Keratinocyte (primary cell): Measurements from ENCODE around the gene BCO2. TPM values are rescaled to one million over a fixed set of nuclear protein-coding genes. Genes with fewer than 3 reads are reported as not detected.

Experiments
- DNase-seq: peaks from one replicate; pipeline ENCODE4 v3.0.0-alpha.2; 2011; ENCODE audit warnings: low read depth, missing footprints, low spot score
- FAIRE-seq: peaks from 2 replicates; lab custom pipeline; 2011; peaks lifted over from hg19 to GRCh38; lab: Jason Lieb, UNC
- H2AFZ ChIP-seq: 2 replicates; pipeline ENCODE4 v1.6.0; 2012; ENCODE audit warnings: low read length, control low read depth, inconsistent platforms; ENCODE audit not compliant: control insufficient read depth
- H3K27ac ChIP-seq: 2 replicates; pipeline ENCODE4 v1.5.1; 2011; ENCODE audit warnings: low read length; ENCODE audit not compliant: control insufficient read depth, insufficient read depth
- H3K27me3 ChIP-seq: 3 replicates; pipeline ENCODE4 v1.6.0; 2011; ENCODE audit warnings: low read length; ENCODE audit not compliant: control insufficient read depth, insufficient read depth; ENCODE audit errors: extremely low read depth
- H3K36me3 ChIP-seq, 2 experiments: 2 replicates in 1 of 2; 3 replicates in 1 of 2; pipeline ENCODE4 v1.5.1; 2011; ENCODE audit warnings: low read length in 2 of 2, mild to moderate bottlenecking in 1 of 2; ENCODE audit not compliant: control insufficient read depth in 2 of 2, insufficient read depth in 2 of 2; ENCODE audit errors: extremely low read depth in 1 of 2
- H3K4me1 ChIP-seq: 3 replicates; pipeline ENCODE4 v1.5.1; 2011; ENCODE audit warnings: low read length; ENCODE audit not compliant: control insufficient read depth, insufficient read depth; ENCODE audit errors: extremely low read depth
- H3K4me2 ChIP-seq: 3 replicates; pipeline ENCODE4 v1.6.0; 2011; ENCODE audit warnings: low read depth, low read length; ENCODE audit not compliant: control insufficient read depth, insufficient read depth; ENCODE audit errors: extremely low read depth
- H3K4me3 ChIP-seq, 3 experiments: fragments of 200-600 bp in 1 of 3; sonication (generic) in 1 of 3; 2 replicates in 2 of 3; 3 replicates in 1 of 3; pipeline ENCODE4 v1.5.1; 2011 to 2016; ENCODE audit warnings: low read length in 3 of 3, mild to moderate bottlenecking in 3 of 3, control low read depth in 2 of 3, inconsistent platforms in 1 of 3, low read depth in 1 of 3, mixed read lengths in 1 of 3, mixed run types in 1 of 3, moderate library complexity in 1 of 3; ENCODE audit not compliant: control insufficient read depth in 2 of 3, insufficient read depth in 2 of 3; ENCODE audit errors: extremely low read depth in 1 of 3
- H3K79me2 ChIP-seq: 2 replicates; pipeline ENCODE4 v1.6.0; 2012; ENCODE audit warnings: low read length; ENCODE audit not compliant: control insufficient read depth, insufficient read depth
- H3K9ac ChIP-seq: 3 replicates; pipeline ENCODE4 v1.6.0; 2011; ENCODE audit warnings: low read length; ENCODE audit not compliant: control insufficient read depth, insufficient read depth; ENCODE audit errors: extremely low read depth
- H3K9me1 ChIP-seq: 3 replicates; pipeline ENCODE4 v1.6.0; 2011; ENCODE audit warnings: low read length; ENCODE audit not compliant: control insufficient read depth, insufficient read depth; ENCODE audit errors: extremely low read depth
- H3K9me3 ChIP-seq: 2 replicates; pipeline ENCODE4 v1.5.1; 2012; ENCODE audit warnings: low read depth, low read length; ENCODE audit not compliant: control insufficient read depth
- H4K20me1 ChIP-seq: 3 replicates; pipeline ENCODE4 v1.6.0; 2011; ENCODE audit warnings: low read length; ENCODE audit not compliant: control insufficient read depth, insufficient read depth; ENCODE audit errors: extremely low read depth
- EZH2 ChIP-seq: IDR thresholded peaks from one replicate; pipeline ENCODE4 v1.6.1; 2012; ENCODE audit warnings: inconsistent platforms, mild to moderate bottlenecking, low read length, moderate library complexity
- dilution Hi-C: fragments of 300-500 bp; cut with MboI; formaldehyde crosslinking; loops from one replicate; pipeline ENCODE4 v1.7.0; 2020; ENCODE audit warnings: low sequenced_read_pairs; ENCODE audit not compliant: extremely low pct_ligation_motif_present
- polyA plus RNA-seq, 5 experiments: library from polyadenylated mRNA; depleted of rRNA in 3 of 5; stranded (reverse) in 3 of 5; stranded (forward) in 1 of 5; unstranded in 1 of 5; fragments of >200 nt; gene quantifications; 1 replicate in 1 of 5; 2 replicates in 3 of 5; 3 replicates in 1 of 5; pipeline versions ENCODE4 v1.2.1 to v1.2.3, GENCODE V29; 2011 to 2012; ENCODE audit warnings: missing spikeins in 2 of 5, low read depth in 1 of 5, low replicate concordance in 1 of 5
- TF ChIP-seq, protein P1 (sequence below), 3 experiments: IDR thresholded peaks in 1 of 3; conservative IDR thresholded peaks in 1 of 3; optimal IDR thresholded peaks in 1 of 3; 2 replicates in 2 of 3; 3 replicates in 1 of 3; pipeline versions ENCODE3 to v1.5.1; 2011; ENCODE audit warnings: low read length in 3 of 3, mild to moderate bottlenecking in 3 of 3, moderate library complexity in 2 of 3, control low read depth in 1 of 3, inconsistent platforms in 1 of 3; ENCODE audit not compliant: insufficient read depth in 2 of 3; ENCODE audit errors: extremely low read depth in 1 of 3

Gene BCO2
- polyA plus RNA-seq, 1 donor (not counting 4 experiments of a cell fraction or from before 2014, with no cell fraction given), result 0.37 TPM

DNA sequence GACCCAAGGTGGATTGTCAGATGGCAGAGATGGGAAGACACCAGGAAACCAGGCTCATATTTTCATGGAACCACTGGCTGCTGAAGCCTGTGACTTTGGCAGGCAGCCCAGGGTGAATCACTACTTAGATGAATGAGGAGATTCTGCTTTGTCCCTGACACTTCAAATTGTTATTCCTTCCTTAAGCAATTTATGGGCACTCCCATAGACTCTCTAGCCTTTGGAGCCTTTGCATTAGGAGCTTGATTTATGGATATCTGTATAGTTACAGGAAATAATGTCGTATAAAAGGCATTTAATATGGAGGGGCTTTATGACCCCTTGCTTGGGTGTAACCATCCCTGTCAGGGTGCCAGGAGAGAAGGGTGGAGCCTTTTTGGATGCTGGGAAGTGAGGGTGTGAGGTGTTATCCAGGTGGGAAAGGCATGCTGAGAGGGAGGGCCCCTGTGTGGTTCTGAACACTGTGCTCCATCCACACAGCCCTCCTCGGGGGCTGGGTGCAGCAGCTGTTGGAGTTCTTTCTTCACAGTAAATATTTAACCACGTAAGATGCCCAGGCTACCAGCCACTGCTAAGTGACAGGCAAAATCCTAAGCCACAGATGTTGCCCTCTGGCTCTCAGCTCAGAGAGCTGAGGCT lies 46.7 kb upstream of the BCO2 start:
- H4K20me1 ChIP-seq, result no peaks in the 10 kb centered on the region
- H3K4me3 ChIP-seq, result no peak overlapping the region
- peaks cover 3% of the 10 kb centered on the region for H3K9me1 ChIP-seq
- FAIRE-seq, result peak; percentile 91
- H3K4me2 ChIP-seq, result peak overlapping the region; percentile 34
- H3K9me3 ChIP-seq, result no peaks in the 10 kb centered on the region
- H3K27me3 ChIP-seq, result no peaks in the 10 kb centered on the region
- peaks cover 30% of the 10 kb centered on the region for H3K4me1 ChIP-seq
- peak overlapping the region; percentile 3 for H3K9ac ChIP-seq
- H3K79me2 ChIP-seq, result no peaks in the 10 kb centered on the region
- dilution Hi-C loops, result no loop called here
- peak; percentile 38 for DNase-seq
- H2AFZ ChIP-seq, result no peak overlapping the region
- H3K27ac ChIP-seq, result peak overlapping the region; percentile 51
- no peaks in the 10 kb centered on the region for H3K36me3 ChIP-seq
- TF ChIP-seq EZH2, result no peak
- TF ChIP-seq, protein P1, sequence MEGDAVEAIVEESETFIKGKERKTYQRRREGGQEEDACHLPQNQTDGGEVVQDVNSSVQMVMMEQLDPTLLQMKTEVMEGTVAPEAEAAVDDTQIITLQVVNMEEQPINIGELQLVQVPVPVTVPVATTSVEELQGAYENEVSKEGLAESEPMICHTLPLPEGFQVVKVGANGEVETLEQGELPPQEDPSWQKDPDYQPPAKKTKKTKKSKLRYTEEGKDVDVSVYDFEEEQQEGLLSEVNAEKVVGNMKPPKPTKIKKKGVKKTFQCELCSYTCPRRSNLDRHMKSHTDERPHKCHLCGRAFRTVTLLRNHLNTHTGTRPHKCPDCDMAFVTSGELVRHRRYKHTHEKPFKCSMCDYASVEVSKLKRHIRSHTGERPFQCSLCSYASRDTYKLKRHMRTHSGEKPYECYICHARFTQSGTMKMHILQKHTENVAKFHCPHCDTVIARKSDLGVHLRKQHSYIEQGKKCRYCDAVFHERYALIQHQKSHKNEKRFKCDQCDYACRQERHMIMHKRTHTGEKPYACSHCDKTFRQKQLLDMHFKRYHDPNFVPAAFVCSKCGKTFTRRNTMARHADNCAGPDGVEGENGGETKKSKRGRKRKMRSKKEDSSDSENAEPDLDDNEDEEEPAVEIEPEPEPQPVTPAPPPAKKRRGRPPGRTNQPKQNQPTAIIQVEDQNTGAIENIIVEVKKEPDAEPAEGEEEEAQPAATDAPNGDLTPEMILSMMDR (optimal IDR thresholded peaks at IDR 0.05 in 1 of 3, IDR thresholded peaks at IDR 0.05 in 1 of 3, conservative IDR thresholded peaks at IDR 0.05 in 1 of 3; ENCODE audit: extremely low read depth in 1 of 3, insufficient read depth in 2 of 3, low read length in 3 of 3), result no peak

DNA sequence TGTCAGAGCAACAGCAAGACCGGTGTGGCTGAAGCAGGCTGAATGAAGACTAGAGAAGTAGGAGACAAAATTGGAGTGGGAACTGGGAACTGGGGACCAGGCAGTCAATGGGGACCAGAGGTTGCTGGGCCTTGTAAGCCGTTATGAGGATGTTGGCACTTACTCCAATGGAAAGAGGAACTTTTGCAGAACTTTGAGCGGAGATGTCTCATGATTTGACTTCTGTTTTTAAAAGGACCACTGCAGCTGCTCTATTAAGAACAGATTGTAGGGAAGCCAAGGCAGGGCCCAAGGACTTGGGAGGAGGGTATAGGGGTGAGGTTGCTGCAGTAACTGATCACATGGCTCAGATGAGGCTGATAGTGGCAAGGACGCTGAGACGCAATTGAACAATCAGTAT lies 45.7 kb upstream of the BCO2 start:
- Histone ChIP-seq H3K4me3 (no peak overlapping the region), H4K20me1 (no peaks in the 10 kb centered on the region), H3K9me3 (no peaks in the 10 kb centered on the region), H3K27ac (no peak overlapping the region), H3K9me1 (peaks cover 3% of the 10 kb centered on the region), H2AFZ (no peak overlapping the region), H3K27me3 (no peaks in the 10 kb centered on the region), H3K4me1 (peaks cover 30% of the 10 kb centered on the region), H3K4me2 (no peak overlapping the region), H3K79me2 (no peaks in the 10 kb centered on the region), H3K9ac (no peak overlapping the region), H3K36me3 (no peaks in the 10 kb centered on the region)
- dilution Hi-C loops, result no loop called here
- peak; percentile 5 for FAIRE-seq
- DNase-seq, result no peak
- TF ChIP-seq, protein P1 (optimal IDR thresholded peaks at IDR 0.05 in 1 of 3, IDR thresholded peaks at IDR 0.05 in 1 of 3, conservative IDR thresholded peaks at IDR 0.05 in 1 of 3; ENCODE audit: extremely low read depth in 1 of 3, insufficient read depth in 2 of 3, low read length in 3 of 3), result no peak
- no peak for TF ChIP-seq EZH2
